DOHH2 (cell line): ENCODE measurements around the gene EGF.

Source experiments
- H3F3A ChIP-seq: fragments of 200-600 bp; sonication (generic), shearing (Covaris generic); 2 replicates; pipeline ENCODE4 v1.6.0; 2016; ENCODE audit warnings: antibody characterized with exemption, mild to moderate bottlenecking; ENCODE audit not compliant: control insufficient read depth, insufficient read depth
- H3K27ac ChIP-seq: fragments of 200-600 bp; sonication (generic); 2 replicates; pipeline ENCODE4 v1.5.1; 2014; ENCODE audit warnings: low read depth, mild to moderate bottlenecking, low read length, moderate library complexity
- H3K27me3 ChIP-seq: fragments of 200-600 bp; sonication (generic); 2 replicates; pipeline ENCODE4 v1.6.1; 2014; ENCODE audit warnings: mild to moderate bottlenecking, low read length, mixed read lengths; ENCODE audit not compliant: control insufficient read depth
- H3K36me3 ChIP-seq: fragments of 200-600 bp; sonication (generic); 2 replicates; pipeline ENCODE4 v1.6.1; 2014; ENCODE audit warnings: mild to moderate bottlenecking, low read length, moderate library complexity, mixed read lengths; ENCODE audit not compliant: control insufficient read depth
- H3K4me1 ChIP-seq: fragments of 200-600 bp; sonication (generic); 2 replicates; pipeline ENCODE4 v1.6.1; 2014; ENCODE audit warnings: mild to moderate bottlenecking, low read length, mixed read lengths; ENCODE audit not compliant: control insufficient read depth
- H3K4me2 ChIP-seq: fragments of 200-600 bp; sonication (generic); 2 replicates; pipeline ENCODE4 v1.6.0; 2014; ENCODE audit warnings: mild to moderate bottlenecking, low read length, moderate library complexity
- H3K4me3 ChIP-seq: fragments of 200-600 bp; sonication (generic); 2 replicates; pipeline ENCODE4 v1.5.1; 2014; ENCODE audit warnings: mild to moderate bottlenecking, low read length, mixed read lengths
- H3K79me2 ChIP-seq: fragments of 200-600 bp; sonication (generic); 2 replicates; pipeline ENCODE4 v1.6.1; 2014; ENCODE audit warnings: mild to moderate bottlenecking, low read length, mixed read lengths; ENCODE audit not compliant: control insufficient read depth
- H3K9me2 ChIP-seq: fragments of 200-600 bp; sonication (generic); replicated peaks from 2 replicates; pipeline ENCODE4 v1.6.1; 2014; ENCODE audit warnings: mild to moderate bottlenecking, low read length, mixed read lengths; ENCODE audit not compliant: control insufficient read depth
- H3K9me3 ChIP-seq: fragments of 200-600 bp; sonication (generic); 2 replicates; pipeline ENCODE4 v1.6.1; 2014; ENCODE audit warnings: antibody characterized with exemption, low read length, mixed read lengths; ENCODE audit not compliant: control insufficient read depth, insufficient read depth
- H4K20me1 ChIP-seq: fragments of 200-600 bp; sonication (generic); 2 replicates; pipeline ENCODE4 v1.6.0; 2014; ENCODE audit warnings: low read depth, mild to moderate bottlenecking, antibody characterized with exemption, low read length, moderate library complexity; ENCODE audit not compliant: control insufficient read depth, insufficient read depth
- CTCF ChIP-seq: fragments of 200-600 bp; sonication (generic); IDR thresholded peaks from one replicate; pipeline ENCODE4 v1.5.1; 2014; ENCODE audit warnings: antibody characterized with exemption, mild to moderate bottlenecking, low read depth, low read length; ENCODE audit not compliant: poor library complexity, severe bottlenecking
- EZH2phosphoT487 ChIP-seq: fragments of 200-600 bp; sonication (generic); IDR thresholded peaks from 2 replicates; pipeline ENCODE4 v1.6.1; 2017; ENCODE audit warnings: borderline replicate concordance, mild to moderate bottlenecking, antibody characterized with exemption, low read length, moderate library complexity, mixed read lengths

Gene EGF

GRCh38 chr4:110046588-110047049 is 133.9 kb downstream of the EGF start:
- Histone ChIP-seq H3K9me2 (no peaks in the 10 kb centered on the region), H3F3A (no peaks in the 10 kb centered on the region), H3K4me1 (no peaks in the 10 kb centered on the region), H4K20me1 (no peaks in the 10 kb centered on the region), H3K4me3 (no peak overlapping the region), H3K27me3 (no peaks in the 10 kb centered on the region), H3K4me2 (no peak overlapping the region), H3K79me2 (no peaks in the 10 kb centered on the region), H3K36me3 (peaks cover 12% of the 10 kb centered on the region), H3K27ac (no peak overlapping the region), H3K9me3 (no peaks in the 10 kb centered on the region)
- TF ChIP-seq EZH2phosphoT487 (no peak), CTCF (no peak)

- no peak overlapping the region for H3K27ac ChIP-seq
- H3K27me3 ChIP-seq, result no peaks in the 10 kb centered on the region
- TF ChIP-seq CTCF (peak; percentile 83), EZH2phosphoT487 (no peak)
- H3K9me2 ChIP-seq, result no peaks in the 10 kb centered on the region
- no peak overlapping the region for H3K4me3 ChIP-seq
- H3K9me3 ChIP-seq, result no peaks in the 10 kb centered on the region
- no peaks in the 10 kb centered on the region for H3F3A ChIP-seq
- no peak overlapping the region for H3K4me2 ChIP-seq
- H4K20me1 ChIP-seq, result no peaks in the 10 kb centered on the region
- H3K36me3 ChIP-seq, result peaks cover 12% of the 10 kb centered on the region
- H3K4me1 ChIP-seq, result no peaks in the 10 kb centered on the region
- H3K79me2 ChIP-seq, result no peaks in the 10 kb centered on the region
Measured at GRCh38 chr4:110049951-110050925, 137.6 kb downstream of the EGF start.

- Histone ChIP-seq H3K4me2 (no peak overlapping the region), H3K36me3 (peaks cover 10% of the 10 kb centered on the region), H3K9me3 (no peaks in the 10 kb centered on the region), H3K4me1 (peaks cover 9% of the 10 kb centered on the region), H4K20me1 (peaks cover 3% of the 10 kb centered on the region; the same call in 1 of the 2 replicates), H3F3A (0 out of 2 replicates have a peak, but pooled peaks cover 4% of the 10 kb centered on the region), H3K9me2 (no peaks in the 10 kb centered on the region), H3K79me2 (no peaks in the 10 kb centered on the region), H3K27ac (no peak overlapping the region), H3K27me3 (no peaks in the 10 kb centered on the region), H3K4me3 (no peak overlapping the region)
- no peak for TF ChIP-seq EZH2phosphoT487
- TF ChIP-seq CTCF, result no peak
Measured at GRCh38 chr4:110055158-110055768, 142.6 kb downstream of the EGF start.
